ENCODE results near the gene NR3C1. TPM values are rescaled to one million over a fixed set of nuclear protein-coding genes. Genes with fewer than 3 reads are reported as not detected.

NR3C1 gene
- total RNA-seq, 1 donor from 2014 or later: 2.3 TPM

GRCh38 chr5:143248822-143249579 lies 154.5 kb downstream of the NR3C1 start:
- no peaks in the 10 kb centered on the region for H3K9me3 Mint-ChIP-seq (ENCODE audit: unreplicated experiment)
- no peak overlapping the region for H3K4me3 Mint-ChIP-seq (ENCODE audit: unreplicated experiment)
- peaks cover 7% of the 10 kb centered on the region for H3K36me3 Mint-ChIP-seq (ENCODE audit: unreplicated experiment)

GRCh38 chr5:143248391-143248790 lies 155.1 kb downstream of the NR3C1 start:
- H3K4me1 Mint-ChIP-seq (ENCODE audit: low read depth, unreplicated experiment): no peaks in the 10 kb centered on the region
- no peaks in the 10 kb centered on the region for H3K9me3 Mint-ChIP-seq (ENCODE audit: unreplicated experiment)
- TF ChIP-seq, protein P1, sequence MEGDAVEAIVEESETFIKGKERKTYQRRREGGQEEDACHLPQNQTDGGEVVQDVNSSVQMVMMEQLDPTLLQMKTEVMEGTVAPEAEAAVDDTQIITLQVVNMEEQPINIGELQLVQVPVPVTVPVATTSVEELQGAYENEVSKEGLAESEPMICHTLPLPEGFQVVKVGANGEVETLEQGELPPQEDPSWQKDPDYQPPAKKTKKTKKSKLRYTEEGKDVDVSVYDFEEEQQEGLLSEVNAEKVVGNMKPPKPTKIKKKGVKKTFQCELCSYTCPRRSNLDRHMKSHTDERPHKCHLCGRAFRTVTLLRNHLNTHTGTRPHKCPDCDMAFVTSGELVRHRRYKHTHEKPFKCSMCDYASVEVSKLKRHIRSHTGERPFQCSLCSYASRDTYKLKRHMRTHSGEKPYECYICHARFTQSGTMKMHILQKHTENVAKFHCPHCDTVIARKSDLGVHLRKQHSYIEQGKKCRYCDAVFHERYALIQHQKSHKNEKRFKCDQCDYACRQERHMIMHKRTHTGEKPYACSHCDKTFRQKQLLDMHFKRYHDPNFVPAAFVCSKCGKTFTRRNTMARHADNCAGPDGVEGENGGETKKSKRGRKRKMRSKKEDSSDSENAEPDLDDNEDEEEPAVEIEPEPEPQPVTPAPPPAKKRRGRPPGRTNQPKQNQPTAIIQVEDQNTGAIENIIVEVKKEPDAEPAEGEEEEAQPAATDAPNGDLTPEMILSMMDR (IDR thresholded peaks at IDR 0.05; ENCODE audit: partially characterized antibody, unreplicated experiment): no peak
- no peak for DNase-seq
- H3K27me3 Mint-ChIP-seq (ENCODE audit: unreplicated experiment): no peaks in the 10 kb centered on the region
- H3K4me3 Mint-ChIP-seq (ENCODE audit: unreplicated experiment): no peak overlapping the region
- H3K36me3 Mint-ChIP-seq (ENCODE audit: unreplicated experiment): peaks cover 7% of the 10 kb centered on the region
- H3K27ac Mint-ChIP-seq (ENCODE audit: unreplicated experiment): no peak overlapping the region

More at GRCh38 chr5:143248822-143249579, 154.5 kb downstream of the NR3C1 start:
- H3K27ac Mint-ChIP-seq (ENCODE audit: unreplicated experiment): no peak overlapping the region
- TF ChIP-seq, protein P1 (IDR thresholded peaks at IDR 0.05; ENCODE audit: partially characterized antibody, unreplicated experiment): no peak
- H3K4me1 Mint-ChIP-seq (ENCODE audit: low read depth, unreplicated experiment): no peaks in the 10 kb centered on the region
- DNase-seq: no peak
- no peaks in the 10 kb centered on the region for H3K27me3 Mint-ChIP-seq (ENCODE audit: unreplicated experiment)

DNA sequence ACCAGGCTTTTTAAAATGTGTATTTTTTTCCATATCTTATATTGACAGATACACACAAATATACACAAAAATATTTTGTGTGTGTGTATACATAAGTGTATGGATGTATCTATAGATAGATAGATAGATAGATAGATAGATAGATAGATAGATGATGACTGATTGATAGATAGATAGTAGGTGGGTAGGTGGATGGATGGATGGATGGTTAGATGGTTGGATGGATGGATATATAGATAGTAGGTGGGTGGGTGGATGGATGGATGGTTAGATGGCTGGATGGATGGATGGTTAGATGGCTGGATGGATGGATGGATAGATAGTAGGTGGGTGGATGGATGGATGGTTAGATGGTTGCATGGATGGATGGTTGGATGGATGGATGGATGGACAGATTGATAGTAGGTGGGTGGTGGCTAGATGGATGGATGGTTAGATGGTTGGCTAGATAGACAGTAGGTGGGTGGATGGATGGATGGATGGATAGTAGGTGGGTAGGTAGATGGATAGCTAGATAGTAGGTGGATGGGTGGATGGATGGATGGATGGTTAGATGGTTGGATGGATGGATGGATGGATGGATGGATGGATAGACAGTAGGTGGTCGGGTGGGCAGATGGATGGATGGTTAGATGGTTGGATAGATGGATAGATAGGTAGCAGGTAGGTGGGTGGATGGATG lies 156.2 kb downstream of the NR3C1 start:
- TF ChIP-seq, protein P1 (IDR thresholded peaks at IDR 0.05; ENCODE audit: partially characterized antibody, unreplicated experiment): no peak

GRCh38 chr5:143245929-143246561 lies 157.4 kb downstream of the NR3C1 start:
- Mint-ChIP-seq H3K4me1 (ENCODE audit: low read depth, unreplicated experiment) (no peaks in the 10 kb centered on the region), H3K36me3 (ENCODE audit: unreplicated experiment) (peaks cover 7% of the 10 kb centered on the region), H3K4me3 (ENCODE audit: unreplicated experiment) (no peak overlapping the region), H3K27me3 (ENCODE audit: unreplicated experiment) (no peaks in the 10 kb centered on the region), H3K27ac (ENCODE audit: unreplicated experiment) (peak overlapping the region; percentile 77), H3K9me3 (ENCODE audit: unreplicated experiment) (no peaks in the 10 kb centered on the region)
- TF ChIP-seq, protein P1 (IDR thresholded peaks at IDR 0.05; ENCODE audit: partially characterized antibody, unreplicated experiment): no peak
- DNase-seq: no peak

More for the DNA sequence above, 156.2 kb downstream of the NR3C1 start:
- DNase-seq: no peak
- Mint-ChIP-seq H3K36me3 (ENCODE audit: unreplicated experiment) (peaks cover 7% of the 10 kb centered on the region), H3K27ac (ENCODE audit: unreplicated experiment) (no peak overlapping the region), H3K9me3 (ENCODE audit: unreplicated experiment) (no peaks in the 10 kb centered on the region), H3K27me3 (ENCODE audit: unreplicated experiment) (no peaks in the 10 kb centered on the region), H3K4me1 (ENCODE audit: low read depth, unreplicated experiment) (no peaks in the 10 kb centered on the region), H3K4me3 (ENCODE audit: unreplicated experiment) (no peak overlapping the region)

Measured in glutamatergic neuron (in vitro differentiated cells).